Endodermal cell (in vitro differentiated cells): Measurements from ENCODE around the gene CTPS2. TPM values are rescaled to one million over a fixed set of nuclear protein-coding genes. Genes with fewer than 3 reads are reported as not detected.
"Not testable (repeated sequence)": the region's sequence is repeated elsewhere in the genome, so short reads cannot be mapped to it uniquely, and the experiment has no call there.

Experiments
- DNase-seq: peaks from one replicate; pipeline ENCODE4 v3.0.0-alpha.2; 2017
- H3K27ac ChIP-seq: 2 replicates; pipeline ENCODE4 v1.5.1; 2013; ENCODE audit warnings: mild to moderate bottlenecking, low read depth, low read length, moderate library complexity
- H3K27me3 ChIP-seq: 2 replicates; pipeline ENCODE4 v1.6.1; 2013; ENCODE audit warnings: mild to moderate bottlenecking, low read length, moderate library complexity; ENCODE audit not compliant: insufficient read depth, control insufficient read depth, poor library complexity, severe bottlenecking
- H3K36me3 ChIP-seq: 2 replicates; pipeline ENCODE4 v1.7.0; 2013; ENCODE audit warnings: mild to moderate bottlenecking, low read length, moderate library complexity; ENCODE audit not compliant: control insufficient read depth, insufficient read depth
- H3K4me1 ChIP-seq: one replicate; pipeline ENCODE4 v1.7.0; 2013; ENCODE audit warnings: low read length; ENCODE audit not compliant: control insufficient read depth, insufficient read depth
- H3K4me3 ChIP-seq: 2 replicates; pipeline ENCODE4 v1.5.1; 2013; ENCODE audit warnings: mild to moderate bottlenecking, low read length, moderate library complexity
- H3K9ac ChIP-seq: 2 replicates; pipeline ENCODE4 v1.6.1; 2013; ENCODE audit warnings: mild to moderate bottlenecking, low read length, moderate library complexity; ENCODE audit not compliant: poor library complexity, severe bottlenecking; ENCODE audit errors: extremely low read depth
- H3K9me3 ChIP-seq: 2 replicates; pipeline ENCODE4 v1.6.1; 2013; ENCODE audit warnings: mild to moderate bottlenecking, low read length, moderate library complexity; ENCODE audit not compliant: control insufficient read depth
- H3K27ac Mint-ChIP-seq: 2 replicates; pipeline ENCODE4 v1.8.0; 2020; ENCODE audit warnings: mixed read lengths
- H3K27me3 Mint-ChIP-seq: 2 replicates; pipeline ENCODE4 v1.8.0; 2021; ENCODE audit warnings: mild to moderate bottlenecking, mixed read lengths; ENCODE audit not compliant: insufficient read depth
- H3K36me3 Mint-ChIP-seq: 2 replicates; pipeline ENCODE4 v1.8.0; 2020; ENCODE audit warnings: low read depth, mixed read lengths
- H3K4me1 Mint-ChIP-seq: 2 replicates; pipeline ENCODE4 v1.8.0; 2020; ENCODE audit warnings: mixed read lengths
- H3K4me3 Mint-ChIP-seq: 2 replicates; pipeline ENCODE4 v1.8.0; 2020; ENCODE audit warnings: mild to moderate bottlenecking, moderate library complexity, mixed read lengths
- H3K9me3 Mint-ChIP-seq: 2 replicates; pipeline ENCODE4 v1.8.0; 2020; ENCODE audit warnings: mild to moderate bottlenecking, mixed read lengths
- CTCF ChIP-seq: fragments of 200-600 bp; sonication (generic); conservative IDR thresholded peaks from 2 replicates; pipeline ENCODE4 v1.5.0; 2021; ENCODE audit warnings: antibody characterized with exemption, mild to moderate bottlenecking
- WGBS, 2 experiments: methylation state at CpG; one replicate each; pipeline versions ENCODE4 v1.1.5 to v1.1.7; 2013; ENCODE audit warnings: missing lambda C conversion rate in 2 of 2, mixed read lengths in 1 of 2; ENCODE audit not compliant: insufficient coverage in 1 of 2, insufficient read length in 1 of 2; 5-methylcytosine and 5-hydroxymethylcytosine counted together
- total RNA-seq, 2 donors: library from RNA; stranded (reverse); fragmentation: NEBNext Ultra II Directional in 1 of 2; extraction: Animal tissue kit (Norgen Biotek cat#: 25700) in 1 of 2; gene quantifications; 2 replicates in 1 of 2; 3 replicates in 1 of 2; pipeline ENCODE4 v1.2.1, GENCODE V29; 2021

CTPS2 gene
- total RNA-seq, 2 donors from 2014 or later, result 33.5 to 71.1 TPM

GRCh38 chrX:16633754-16634153 lies 78.7 kb downstream of the CTPS2 start:
- Mint-ChIP-seq H3K27me3 (no peaks in the 10 kb centered on the region), H3K27ac (no peak overlapping the region), H3K9me3 (peaks cover 8% of the 10 kb centered on the region), H3K4me3 (no peak overlapping the region), H3K4me1 (peaks cover 13% of the 10 kb centered on the region), H3K36me3 (peaks cover 65% of the 10 kb centered on the region)
- Histone ChIP-seq H3K9me3 (no peaks in the 10 kb centered on the region), H3K27me3 (no peaks in the 10 kb centered on the region), H3K4me1 (no peaks in the 10 kb centered on the region), H3K9ac (no peak overlapping the region), H3K4me3 (no peak overlapping the region), H3K27ac (no peak overlapping the region), H3K36me3 (peaks cover 6% of the 10 kb centered on the region)
- 97% methylated on average over 2 of the region's 4 CpGs; no CpG with 5 or more reads in 1 of the 2 experiments for WGBS, 2 experiments
- no peak for DNase-seq
- TF ChIP-seq CTCF, result no peak

- Histone ChIP-seq H3K4me1 (no peaks in the 10 kb centered on the region), H3K27me3 (no peaks in the 10 kb centered on the region), H3K36me3 (peaks cover 3% of the 10 kb centered on the region), H3K9me3 (no peaks in the 10 kb centered on the region), H3K9ac (no peak overlapping the region), H3K4me3 (no peak overlapping the region), H3K27ac (no peak overlapping the region)
- DNase-seq, result no peak
- Mint-ChIP-seq H3K4me3 (no peak overlapping the region), H3K27ac (peak overlapping the region; percentile 86), H3K36me3 (peaks cover 56% of the 10 kb centered on the region), H3K27me3 (no peaks in the 10 kb centered on the region), H3K9me3 (no peaks in the 10 kb centered on the region), H3K4me1 (peaks cover 19% of the 10 kb centered on the region)
- TF ChIP-seq CTCF, result no peak
- WGBS, 2 experiments, result 29 to 75% methylated on average over 2 to 4 of the region's 4 CpGs
Observed at GRCh38 chrX:16629909-16630308, 82.6 kb downstream of the CTPS2 start.

GRCh38 chrX:16628946-16629595 lies 83.4 kb downstream of the CTPS2 start:
- Mint-ChIP-seq H3K9me3 (no peaks in the 10 kb centered on the region), H3K27me3 (no peaks in the 10 kb centered on the region), H3K36me3 (peaks cover 61% of the 10 kb centered on the region), H3K27ac (peak overlapping the region; percentile 86), H3K4me1 (peaks cover 19% of the 10 kb centered on the region), H3K4me3 (no peak overlapping the region)
- H3K9me3 ChIP-seq, result no peaks in the 10 kb centered on the region
- H3K9ac ChIP-seq, result no peak overlapping the region
- DNase-seq, result peak; percentile 90
- H3K27ac ChIP-seq, result peak overlapping the region; percentile 53
- H3K27me3 ChIP-seq, result no peaks in the 10 kb centered on the region
- WGBS, 2 experiments, result 20 to 45% methylated on average over 2 to 17 of the region's 17 CpGs
- peaks cover 3% of the 10 kb centered on the region for H3K36me3 ChIP-seq
- H3K4me3 ChIP-seq, result no peak overlapping the region
- H3K4me1 ChIP-seq, result no peaks in the 10 kb centered on the region
- no peak for TF ChIP-seq CTCF

DNA sequence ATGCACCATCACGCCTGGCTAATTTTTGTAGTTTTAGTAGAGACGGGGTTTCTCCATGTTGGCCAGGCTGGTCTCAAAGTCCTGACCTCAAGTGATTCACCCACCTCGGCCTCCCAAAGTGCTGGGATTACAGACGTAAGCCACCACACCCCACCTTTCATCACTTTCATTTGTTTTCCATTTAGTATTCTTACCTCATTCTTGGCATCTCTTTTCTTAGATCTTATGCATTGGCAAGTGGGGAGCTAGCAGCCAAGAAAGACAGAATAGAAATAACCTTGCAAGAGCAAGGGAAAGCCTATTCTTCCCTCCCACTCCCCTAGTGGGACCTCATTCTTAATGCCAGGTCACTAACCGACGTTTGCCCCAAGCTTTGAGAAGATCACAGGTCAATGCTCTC lies 84.0 kb downstream of the CTPS2 start:
- H3K4me1 ChIP-seq, H3K9me3 Mint-ChIP-seq, H3K27me3 Mint-ChIP-seq, H3K4me3 Mint-ChIP-seq, H3K9me3 ChIP-seq, H3K4me3 ChIP-seq, H3K27me3 ChIP-seq, H3K27ac ChIP-seq, DNase-seq, H3K9ac ChIP-seq, H3K36me3 ChIP-seq: not testable (repeated sequence)
- Mint-ChIP-seq H3K4me1 (peaks cover 20% of the 10 kb centered on the region), H3K27ac (peak overlapping the region; percentile 86), H3K36me3 (peaks cover 57% of the 10 kb centered on the region)
- 27 to 72% methylated on average over 2 to 6 of the region's 6 CpGs for WGBS, 2 experiments
